SK-N-SH (cell line): ENCODE measurements around the gene PPA2. TPM values are rescaled to one million over a fixed set of nuclear protein-coding genes. Genes with fewer than 3 reads are reported as not detected.

Experiments used
- CTCF ChIA-PET: fragments of 300-600, 350-600 bp; formaldehyde crosslinking; extraction: SDS; loops from one replicate; lab custom pipeline; 2021; lab: Yijun Ruan, JAX
- POLR2A ChIA-PET: fragments of 350-600 bp; sonication (Branson Sonifier 250); formaldehyde crosslinking; extraction: SDS; loops from one replicate; lab custom pipeline; 2020; ENCODE audit warnings: antibody characterized with exemption, inconsistent platforms; lab: Yijun Ruan, JAX
- DNase-seq: peaks from one replicate; pipeline ENCODE4 v3.0.0; 2012
- H2AFZ ChIP-seq: fragments of 200-600 bp; sonication (generic); 2 replicates; pipeline ENCODE4 v1.8.1; 2016; ENCODE audit warnings: antibody characterized with exemption, mild to moderate bottlenecking, low read depth
- H3F3A ChIP-seq: fragments of 200-600 bp; sonication (generic); replicated peaks from 2 replicates; pipeline ENCODE3; 2016; ENCODE audit warnings: antibody characterized with exemption, mild to moderate bottlenecking; ENCODE audit not compliant: insufficient read depth
- H3K27ac ChIP-seq, 2 experiments: fragments of 200-500 bp in 1 of 2; fragments of 200-600 bp in 1 of 2; sonication (Bioruptor generic) in 1 of 2; sonication (generic), shearing (Covaris generic) in 1 of 2; 2 replicates each; pipeline versions ENCODE4 v1.5.1 to v1.6.1; 2014 to 2016; ENCODE audit warnings: low read depth in 2 of 2, inconsistent platforms in 1 of 2, low read length in 1 of 2, mild to moderate bottlenecking in 1 of 2, mixed read lengths in 1 of 2
- H3K27me3 ChIP-seq: fragments of 200-600 bp; sonication (generic), shearing (Covaris generic); 2 replicates; pipeline ENCODE4 v1.6.1; 2016; ENCODE audit warnings: mixed run types; ENCODE audit not compliant: insufficient read depth
- H3K36me3 ChIP-seq, 2 experiments: fragments of 200-500 bp in 1 of 2; fragments of 200-600 bp in 1 of 2; sonication (Bioruptor generic) in 1 of 2; sonication (generic) in 1 of 2; replicated peaks in 1 of 2; 2 replicates each; pipeline versions ENCODE3 to v1.5.1; 2014 to 2016; ENCODE audit warnings: low read length in 1 of 2, mild to moderate bottlenecking in 1 of 2; ENCODE audit not compliant: insufficient read depth in 2 of 2, control insufficient read depth in 1 of 2
- H3K4me1 ChIP-seq, 2 experiments: fragments of 200-500 bp in 1 of 2; fragments of 200-600 bp in 1 of 2; sonication (Bioruptor generic) in 1 of 2; sonication (generic), shearing (Covaris generic) in 1 of 2; 2 replicates each; pipeline versions ENCODE4 v1.5.1 to v1.6.1; 2014 to 2016; ENCODE audit warnings: low read depth in 1 of 2, low read length in 1 of 2, mixed run types in 1 of 2; ENCODE audit not compliant: insufficient read depth in 2 of 2, control insufficient read depth in 1 of 2
- H3K4me2 ChIP-seq: fragments of 200-600 bp; sonication (generic), shearing (Covaris generic); 2 replicates; pipeline ENCODE4 v1.6.1; 2017; ENCODE audit warnings: mixed run types
- H3K4me3 ChIP-seq, 2 experiments: fragments of 200-500 bp in 1 of 2; fragments of 200-600 bp in 1 of 2; sonication (Bioruptor generic) in 1 of 2; sonication (generic), shearing (Covaris generic) in 1 of 2; 2 replicates each; pipeline versions ENCODE4 v1.5.1 to v1.8.1; 2014 to 2016; ENCODE audit warnings: low read depth in 2 of 2, inconsistent platforms in 1 of 2, low read length in 1 of 2, mild to moderate bottlenecking in 1 of 2, mixed read lengths in 1 of 2, moderate library complexity in 1 of 2
- H3K79me2 ChIP-seq: fragments of 200-600 bp; sonication (generic); 2 replicates; pipeline ENCODE4 v1.8.1; 2017; ENCODE audit warnings: mild to moderate bottlenecking; ENCODE audit not compliant: insufficient read depth
- H3K9ac ChIP-seq: fragments of 200-600 bp; sonication (generic); 2 replicates; pipeline ENCODE4 v1.6.1; 2017; ENCODE audit warnings: mixed run types
- H3K9me2 ChIP-seq: fragments of 200-600 bp; sonication (generic); 2 replicates; pipeline ENCODE4 v1.6.1; 2017; ENCODE audit warnings: mixed run types
- H3K9me3 ChIP-seq: fragments of 200-600 bp; sonication (generic); 2 replicates; pipeline ENCODE4 v1.6.1; 2017; ENCODE audit warnings: mixed run types, mild to moderate bottlenecking, moderate library complexity
- H4K20me1 ChIP-seq: fragments of 200-600 bp; sonication (generic); 2 replicates; pipeline ENCODE4 v1.6.1; 2017; ENCODE audit warnings: mild to moderate bottlenecking, mixed run types; ENCODE audit not compliant: insufficient read depth
- CTCF ChIP-seq: fragments of 200-600 bp; sonication (generic); IDR thresholded peaks from 2 replicates; pipeline ENCODE4 v1.6.1; 2017; ENCODE audit warnings: antibody characterized with exemption, mild to moderate bottlenecking, moderate library complexity
- ELF1 ChIP-seq: IDR thresholded peaks from 2 replicates; pipeline ENCODE4 v1.4.0; 2012
- EZH2phosphoT487 ChIP-seq: fragments of 200-600 bp; sonication (generic); IDR thresholded peaks from 2 replicates; pipeline ENCODE4 v1.6.1; 2017; ENCODE audit warnings: low read depth, mixed run types, mild to moderate bottlenecking, antibody characterized with exemption, moderate library complexity, borderline replicate concordance
- FOXJ3 ChIP-seq: sonication (generic); formaldehyde crosslinking; IDR thresholded peaks from 2 replicates; pipeline ENCODE4 v1.5.1; 2020; ENCODE audit warnings: mild to moderate bottlenecking, missing genetic modification reagents
- GABPA ChIP-seq: IDR thresholded peaks from 2 replicates; pipeline ENCODE4 v1.4.0; 2012; ENCODE audit warnings: low read depth, mild to moderate bottlenecking
- IRF3 ChIP-seq: fragments of 150-350 bp; IDR thresholded peaks from 2 replicates; pipeline ENCODE4 v1.6.1; 2016; ENCODE audit warnings: mild to moderate bottlenecking, low read depth, low read length
- JUND ChIP-seq: IDR thresholded peaks from 2 replicates; pipeline ENCODE4 v1.4.0; 2012
- NRF1 ChIP-seq: IDR thresholded peaks from 2 replicates; pipeline ENCODE4 v1.6.1; 2012; ENCODE audit warnings: low read depth, mild to moderate bottlenecking, low read length
- POLR2AphosphoS5 ChIP-seq: IDR thresholded peaks from 2 replicates; pipeline ENCODE4 v1.6.1; 2012; ENCODE audit warnings: low read depth, low read length
- REST ChIP-seq: IDR thresholded peaks from 2 replicates; pipeline ENCODE4 v1.6.1; 2012; ENCODE audit warnings: mild to moderate bottlenecking, low read depth, low read length, moderate library complexity
- RXRA ChIP-seq: IDR thresholded peaks from 2 replicates; pipeline ENCODE4 v1.4.0; 2012; ENCODE audit warnings: low read depth, mild to moderate bottlenecking, borderline replicate concordance
- SIN3A ChIP-seq: IDR thresholded peaks from 2 replicates; pipeline ENCODE4 v1.6.1; 2012; ENCODE audit warnings: low read depth, mild to moderate bottlenecking, low read length, moderate library complexity, borderline replicate concordance
- SMC3 ChIP-seq: IDR thresholded peaks from 2 replicates; pipeline ENCODE4 v1.6.1; 2012; ENCODE audit warnings: low read depth, low read length, improper control_type of control experiment
- TAF1 ChIP-seq: IDR thresholded peaks from 2 replicates; pipeline ENCODE4 v1.6.1; 2012; ENCODE audit warnings: low read depth, mild to moderate bottlenecking, low read length, moderate library complexity, borderline replicate concordance
- TCF12 ChIP-seq: IDR thresholded peaks from 2 replicates; pipeline ENCODE4 v1.4.0; 2012
- YY1 ChIP-seq: IDR thresholded peaks from 2 replicates; pipeline ENCODE4 v1.4.0; 2012; ENCODE audit warnings: low read depth, mild to moderate bottlenecking
- WGBS: methylation state at CpG from one replicate; pipeline ENCODE4 v1.1.6; 2017; ENCODE audit warnings: low lambda C conversion rate; 5-methylcytosine and 5-hydroxymethylcytosine counted together
- polyA plus RNA-seq, 3 experiments: library from polyadenylated mRNA; depleted of rRNA; stranded (reverse); fragments of >200 nt; gene quantifications; 2 replicates each; pipeline ENCODE4 v1.2.3, GENCODE V29; 2012

Gene PPA2
- polyA plus RNA-seq, 1 of the 3 experiments (the other 2 are of a cell fraction), result 57.8 TPM

GRCh38 chr4:105345838-105346237 is 128.0 kb downstream of the PPA2 start (continued):
- TF ChIP-seq REST, result no peak

GRCh38 chr4:105345358-105345757 is 128.5 kb downstream of the PPA2 start:
- Histone ChIP-seq H3K79me2 (no peaks in the 10 kb centered on the region), H3K36me3 (no peaks in the 10 kb centered on the region), H3K4me3 (no peak overlapping the region), H3K27ac (no peak overlapping the region), H3K9me2 (no peaks in the 10 kb centered on the region), H4K20me1 (no peaks in the 10 kb centered on the region), H2AFZ (no peak overlapping the region), H3K9ac (no peak overlapping the region), H3K9me3 (no peaks in the 10 kb centered on the region), H3K27me3 (no peaks in the 10 kb centered on the region), H3K4me1 (peaks cover 0 to 7% of the 10 kb centered on the region in 2 experiments; a peak in 2 of 4 replicates), H3F3A (no peaks in the 10 kb centered on the region), H3K4me2 (no peak overlapping the region)
- TF ChIP-seq FOXJ3 (CRISPR knock-in tag), result no peak
- no peak for TF ChIP-seq POLR2AphosphoS5
- no peak for TF ChIP-seq CTCF
- TF ChIP-seq NRF1, result no peak
- DNase-seq, result no peak
- 82% methylated on average over 2 of the region's 2 CpGs for WGBS
- ChIA-PET POLR2A (no interaction called here), CTCF (no interaction called here)

GRCh38 chr4:105344141-105344540 is 129.7 kb downstream of the PPA2 start:
- Histone ChIP-seq H3F3A (no peaks in the 10 kb centered on the region), H3K4me3 (no peak overlapping the region; a peak in 1 of 4 replicates), H3K9me2 (no peaks in the 10 kb centered on the region), H3K36me3 (no peaks in the 10 kb centered on the region), H3K9me3 (no peaks in the 10 kb centered on the region), H3K9ac (no peak overlapping the region), H4K20me1 (no peaks in the 10 kb centered on the region), H3K27me3 (no peaks in the 10 kb centered on the region), H3K79me2 (no peaks in the 10 kb centered on the region), H3K4me1 (peaks cover 0 to 7% of the 10 kb centered on the region in 2 experiments; a peak in 2 of 4 replicates), H3K4me2 (peak overlapping the region; percentile 61; the same call in 1 of the 2 replicates), H3K27ac (peak overlapping the region; percentile 5 to 72; a peak in 2 of 4 replicates), H2AFZ (no peak overlapping the region; the same call in 1 of the 2 replicates)
- POLR2A ChIA-PET, result no interaction called here
- no peak for DNase-seq
- CTCF ChIA-PET, result interaction anchor here (0.8 to 2.8 kb wide), 3 partner anchors 12 to 204 kb away, joined by 3 to 10 read pairs (median 5); partner anchors contain the start of gene PPA2
- TF ChIP-seq EZH2phosphoT487 (no peak), GABPA (no peak), SIN3A (no peak), RXRA (no peak), JUND (no peak), TAF1 (no peak), YY1 (no peak), SMC3 (no peak), ELF1 (no peak), TCF12 (no peak), NRF1 (no peak), IRF3 (no peak), REST (no peak)
